Stimulated activated naive CD4-positive, alpha-beta T cell treated with Interleukin-2 at 50 U/mL for 16 hours (primary cell): Measurements from ENCODE around the gene GPRIN3.
"Not testable (repeated sequence)": the region's sequence is repeated elsewhere in the genome, so short reads cannot be mapped to it uniquely, and the experiment has no call there.

ENCODE experiments used
- DNase-seq: peaks from one replicate; lab custom pipeline; 2025; lab: John Stamatoyannopoulos, UW

Gene GPRIN3

DNA sequence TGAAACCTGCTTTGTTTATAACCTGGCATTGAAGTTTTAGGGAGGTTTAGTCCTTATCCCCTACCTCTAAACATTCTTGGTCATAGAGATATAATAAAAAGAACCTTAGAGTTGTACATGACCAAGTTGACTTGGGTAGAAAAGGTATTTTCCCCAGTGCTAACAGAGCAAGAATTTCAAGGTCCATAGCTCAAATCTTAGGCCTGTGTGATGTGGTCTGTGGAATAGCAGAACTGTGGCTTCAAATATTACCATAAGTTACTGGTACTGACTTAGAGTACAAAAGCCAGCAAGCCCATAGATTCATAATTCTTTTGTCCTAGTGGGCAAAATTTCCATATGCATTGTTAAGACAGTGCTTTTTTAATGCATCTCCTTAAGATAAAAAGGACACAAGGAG, 91.2 kb downstream of the GPRIN3 start:
- DNase-seq, result no peak

DNA sequence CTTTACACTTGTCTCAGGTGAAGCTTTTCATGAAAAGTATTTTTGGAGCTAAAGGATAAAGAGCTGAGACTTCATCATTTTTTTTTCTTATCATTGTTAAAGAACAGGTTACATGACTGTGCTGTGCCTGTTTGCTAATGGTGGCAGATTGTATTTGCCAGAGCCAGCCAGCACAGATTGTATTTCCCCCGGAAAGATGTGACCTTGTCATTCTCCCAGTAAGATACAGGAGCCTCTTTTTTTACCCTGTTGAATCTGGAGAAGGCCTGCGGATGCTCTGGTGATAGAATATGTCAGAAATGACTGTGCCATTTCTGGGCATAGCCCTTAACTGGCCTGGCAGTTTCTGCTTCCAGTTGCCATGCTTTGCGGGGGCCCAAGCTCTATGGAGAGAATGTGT, 91.9 kb downstream of the GPRIN3 start:
- DNase-seq, result no peak

DNA sequence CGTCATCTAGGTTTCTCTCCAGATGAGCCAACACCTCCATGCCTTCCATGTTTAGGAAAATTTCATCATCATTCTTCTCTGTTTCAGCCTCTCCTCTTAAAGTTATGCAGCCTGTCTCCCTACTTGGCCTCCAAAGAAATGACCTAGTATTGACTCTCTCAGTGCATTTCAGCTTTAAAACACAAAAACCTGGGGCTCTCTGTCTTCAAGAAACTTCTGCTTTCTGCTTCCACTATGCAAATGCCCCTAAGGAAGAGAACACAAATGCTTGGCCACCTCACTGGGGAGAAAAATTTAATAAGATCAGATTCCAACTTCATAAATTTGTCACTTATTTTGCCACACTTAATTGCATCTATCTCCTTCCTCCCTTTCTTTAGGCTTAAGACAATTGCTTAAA, 93.3 kb downstream of the GPRIN3 start:
- DNase-seq, result no peak

DNA sequence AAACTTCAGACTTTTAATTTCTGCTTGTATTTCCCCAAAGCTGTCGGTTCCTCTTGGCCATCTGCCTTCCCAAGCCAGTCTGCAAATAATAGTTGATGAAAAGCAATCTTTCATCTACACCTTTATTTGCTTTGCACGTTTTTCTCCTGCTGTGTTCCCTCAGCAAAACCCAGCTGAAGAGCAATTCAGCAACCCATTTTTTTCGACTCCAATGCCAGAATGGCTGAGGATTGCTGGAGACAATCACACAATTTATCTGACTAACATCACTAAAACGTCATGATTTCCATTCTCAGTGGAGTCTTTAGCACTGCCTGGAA, 94.3 kb downstream of the GPRIN3 start:
- DNase-seq, result no peak

DNA sequence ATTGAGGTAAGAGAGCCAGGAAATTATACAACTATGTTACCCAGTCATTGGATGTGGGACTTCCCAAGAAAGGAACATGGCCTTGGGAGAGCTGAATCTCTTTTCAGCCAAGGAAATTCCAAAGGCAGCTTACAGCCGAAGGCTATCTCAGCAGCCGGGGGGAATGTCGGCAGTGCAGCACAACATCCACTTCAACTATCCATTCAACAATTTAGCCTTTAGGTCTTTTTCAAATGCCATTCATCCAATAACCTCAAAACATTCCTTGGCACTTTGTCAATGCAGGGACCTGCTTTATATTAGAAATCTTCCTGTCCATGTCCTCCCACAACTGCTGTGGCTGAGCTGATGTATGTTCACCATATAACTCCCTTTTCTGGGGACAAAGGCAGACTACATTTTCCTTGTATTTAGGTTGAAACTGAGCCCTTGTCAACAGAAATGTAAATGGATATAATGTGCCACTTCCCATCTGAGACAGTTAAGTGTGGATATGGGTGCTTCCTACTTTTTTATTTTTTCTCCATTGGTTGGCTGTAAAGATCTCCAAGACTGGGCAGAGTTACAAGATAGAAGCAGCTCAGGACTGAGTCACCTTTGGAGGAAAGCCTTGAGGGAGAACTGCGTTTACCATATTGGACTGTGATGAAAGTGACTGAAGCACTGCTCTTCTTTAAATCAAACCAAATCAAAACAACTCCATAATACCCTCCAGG, 94.8 kb downstream of the GPRIN3 start:
- no peak for DNase-seq

DNA sequence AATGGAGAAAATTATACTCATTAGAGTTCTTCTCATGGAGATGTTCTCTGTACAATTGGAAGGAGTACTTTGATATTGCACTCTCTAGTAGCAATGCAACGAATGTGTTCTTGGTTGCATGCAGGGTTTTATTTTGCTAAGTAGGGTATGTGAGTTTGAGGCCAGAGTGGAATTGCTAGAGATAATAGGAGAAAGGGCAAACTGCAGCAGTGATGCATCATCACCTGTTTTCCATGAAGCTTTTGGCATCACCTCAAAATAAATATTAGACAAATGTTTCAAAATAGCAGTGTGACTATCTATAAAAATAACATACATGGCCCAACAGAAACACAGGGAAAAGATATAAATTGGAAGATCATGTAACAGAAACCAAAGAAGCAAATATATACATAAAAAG, 103.0 kb downstream of the GPRIN3 start:
- DNase-seq, result no peak

DNA sequence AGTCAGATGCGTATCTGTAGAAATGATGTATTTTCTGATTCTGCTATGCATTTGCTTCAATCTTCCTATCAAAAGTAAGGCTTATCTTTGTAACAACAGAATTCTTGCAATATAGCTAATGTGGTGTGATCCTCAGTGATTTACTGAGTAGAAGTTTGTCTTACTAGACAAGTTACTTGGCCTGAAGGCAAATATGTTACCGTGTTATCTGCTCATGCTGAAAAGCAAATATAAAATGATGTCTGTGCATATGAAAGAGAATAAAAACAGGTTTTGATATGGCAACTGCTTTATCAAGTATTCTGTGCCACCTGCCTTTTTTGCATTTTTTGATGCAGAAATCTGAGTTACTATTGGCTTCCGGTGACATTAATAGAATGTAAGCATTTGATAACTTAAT, 103.7 kb downstream of the GPRIN3 start:
- DNase-seq, result no peak

DNA sequence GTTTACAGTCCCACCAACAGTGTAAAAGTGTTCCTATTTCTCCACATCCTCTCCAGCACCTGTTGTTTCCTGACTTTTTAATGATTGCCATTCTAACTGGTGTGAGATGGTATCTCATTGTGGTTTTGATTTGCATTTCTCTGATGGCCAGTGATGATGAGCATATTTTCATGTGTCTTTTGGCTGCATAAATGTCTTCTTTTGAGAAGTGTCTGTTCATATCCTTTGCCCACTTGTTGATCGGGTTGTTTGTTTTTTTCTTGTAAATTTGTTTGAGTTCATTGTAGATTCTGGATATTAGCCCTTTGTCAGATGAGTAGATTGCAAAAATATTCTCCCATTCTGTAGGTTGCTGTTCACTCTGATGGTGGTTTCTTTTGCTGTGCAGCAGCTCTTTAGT, 108.2 kb downstream of the GPRIN3 start:
- not testable (repeated sequence) for DNase-seq

DNA sequence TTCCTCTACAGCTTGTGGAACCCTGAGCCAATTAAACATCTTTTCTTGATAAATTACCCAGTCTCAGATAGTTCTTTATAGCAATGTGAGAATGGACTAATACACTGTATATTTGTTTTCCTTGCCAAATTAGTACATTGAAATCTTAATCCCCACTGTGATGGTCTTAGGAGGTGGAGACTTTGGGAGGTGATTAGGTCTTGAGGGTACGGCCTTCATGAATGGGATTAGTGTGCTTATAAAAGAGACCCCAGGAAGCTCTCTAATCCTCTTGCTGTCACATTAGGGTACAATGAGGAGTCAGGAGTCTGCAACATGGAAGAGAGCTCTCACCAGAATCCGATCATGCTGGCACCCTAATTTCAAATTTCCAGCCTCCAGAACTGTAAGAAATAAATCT, 109.7 kb downstream of the GPRIN3 start:
- no peak for DNase-seq

DNA sequence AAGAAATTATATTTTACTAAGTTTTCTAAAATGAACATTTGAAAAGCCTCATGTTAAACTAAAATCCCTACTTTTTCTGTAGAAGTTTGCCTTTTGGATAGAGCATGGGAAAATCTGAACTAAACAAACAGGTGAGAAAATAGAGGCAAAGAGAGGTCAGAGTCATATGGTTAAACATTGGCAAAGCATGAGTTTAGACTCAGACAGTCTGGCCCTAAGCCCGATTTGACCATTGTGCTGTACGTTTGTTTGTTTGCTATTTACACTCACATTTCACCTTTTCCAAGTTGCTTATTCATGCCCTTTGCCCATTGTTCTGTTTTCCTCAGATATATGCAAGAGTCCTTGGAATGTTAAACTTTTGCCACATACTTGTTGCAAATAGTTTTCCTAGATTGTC, 110.9 kb downstream of the GPRIN3 start:
- DNase-seq, result no peak

DNA sequence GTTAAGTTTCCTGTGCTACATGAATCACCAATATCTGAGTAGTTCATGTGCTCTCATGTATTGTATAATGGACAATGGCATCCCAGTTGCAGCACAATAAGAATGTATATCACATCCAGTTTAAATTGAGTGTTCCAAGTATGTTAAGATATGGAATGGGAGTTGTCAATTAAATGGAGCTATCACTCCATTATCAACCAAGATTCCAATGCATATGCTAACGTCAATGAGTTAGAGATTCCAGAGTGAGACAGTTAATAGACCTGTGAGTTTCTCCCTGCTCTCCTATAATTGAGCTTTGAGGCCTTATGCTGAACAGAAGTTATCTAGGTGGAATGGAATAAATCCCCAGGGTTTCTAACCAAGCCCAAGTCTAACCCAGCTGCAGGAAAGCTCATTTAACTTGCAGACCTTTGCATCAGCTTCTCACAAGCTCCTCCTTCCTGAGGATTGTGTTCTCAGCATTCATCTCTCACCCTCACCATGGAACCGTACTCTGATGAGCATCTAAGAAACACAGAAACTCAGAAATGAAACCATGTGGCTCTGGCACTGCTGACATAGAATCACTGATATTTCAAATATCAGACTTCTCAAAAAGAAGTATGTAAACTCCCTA, 111.4 kb downstream of the GPRIN3 start:
- DNase-seq, result no peak

DNA sequence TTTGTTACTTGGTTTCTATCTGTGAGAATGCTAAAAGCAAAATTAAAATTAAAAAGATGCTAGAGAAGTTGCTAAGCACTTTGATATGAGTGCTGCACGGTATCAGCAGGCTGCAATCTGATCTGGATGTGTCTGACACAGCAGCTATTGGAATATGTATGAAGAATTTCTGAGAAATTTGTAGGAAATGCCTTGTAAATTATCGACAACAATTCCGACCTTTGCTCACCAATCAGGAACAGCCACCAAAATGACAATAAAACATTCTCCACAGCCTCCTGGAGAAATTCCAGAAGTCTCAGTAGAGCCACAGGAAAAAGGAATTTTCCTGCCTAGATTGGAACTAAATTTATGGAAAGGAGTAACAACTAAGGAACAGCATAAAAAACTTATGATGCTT, 113.8 kb downstream of the GPRIN3 start:
- no peak for DNase-seq
